Germinal center (tissue), 1 donor: Measurements from ENCODE around the gene NAALAD2.
"Not testable (repeated sequence)": the region's sequence is repeated elsewhere in the genome, so short reads cannot be mapped to it uniquely, and the experiment has no call there.

Experiments used
- DNase-seq: peaks from one replicate; pipeline ENCODE4 v3.0.0; 2012; ENCODE audit warnings: mixed read lengths, low spot score

Gene NAALAD2

DNA sequence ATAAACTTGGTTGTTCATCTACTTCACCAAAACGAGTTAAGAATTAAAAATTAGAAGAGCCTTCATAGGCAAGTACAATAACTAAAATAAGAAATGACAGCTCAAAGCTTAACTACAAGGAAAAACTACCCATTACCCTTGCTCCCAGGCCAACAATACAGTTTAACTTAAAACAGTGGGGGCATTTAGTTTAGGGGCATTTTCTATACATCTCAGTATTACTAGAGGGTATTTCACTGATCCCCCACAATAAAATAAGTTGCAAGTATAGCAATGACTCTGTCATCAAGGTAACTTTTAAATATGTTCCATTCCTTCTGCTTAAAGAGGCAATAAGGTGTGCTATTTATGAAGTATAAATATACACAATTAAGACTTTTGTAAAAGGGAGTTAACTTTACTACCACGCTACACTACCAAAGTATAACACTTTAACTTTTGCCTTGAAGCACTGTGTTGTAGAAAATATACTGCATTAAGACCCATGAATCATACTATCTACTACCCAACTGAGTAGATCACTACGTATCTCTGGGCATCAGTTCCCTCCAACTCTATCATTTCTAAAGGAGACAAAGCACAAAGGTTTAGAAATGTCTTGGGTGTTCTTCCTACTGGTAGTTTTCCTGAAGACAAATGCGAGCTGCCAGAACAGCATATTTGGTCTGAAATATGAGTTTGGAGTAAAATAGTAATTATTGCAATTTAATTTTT, 58.6 kb downstream of the NAALAD2 start:
- DNase-seq, result no peak

DNA sequence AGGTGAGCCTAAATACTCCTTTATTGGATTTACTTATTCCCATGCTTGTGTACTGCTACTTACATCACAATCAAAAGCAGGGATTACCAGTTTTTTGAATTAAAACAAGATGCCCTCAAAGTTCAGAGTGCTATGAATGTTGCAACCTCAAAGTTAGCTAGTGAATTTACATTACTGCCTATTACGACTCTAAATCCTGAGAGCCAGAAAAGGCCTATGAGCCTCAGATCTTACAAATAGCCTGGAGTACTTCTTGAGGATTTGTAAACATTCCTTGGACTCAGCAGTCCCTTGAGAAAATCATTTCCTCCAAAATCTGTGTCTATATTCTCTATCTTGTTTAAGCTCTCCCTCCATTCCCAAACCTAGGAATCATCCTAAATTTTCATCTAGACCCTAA, 62.9 kb downstream of the NAALAD2 start:
- no peak for DNase-seq

DNA sequence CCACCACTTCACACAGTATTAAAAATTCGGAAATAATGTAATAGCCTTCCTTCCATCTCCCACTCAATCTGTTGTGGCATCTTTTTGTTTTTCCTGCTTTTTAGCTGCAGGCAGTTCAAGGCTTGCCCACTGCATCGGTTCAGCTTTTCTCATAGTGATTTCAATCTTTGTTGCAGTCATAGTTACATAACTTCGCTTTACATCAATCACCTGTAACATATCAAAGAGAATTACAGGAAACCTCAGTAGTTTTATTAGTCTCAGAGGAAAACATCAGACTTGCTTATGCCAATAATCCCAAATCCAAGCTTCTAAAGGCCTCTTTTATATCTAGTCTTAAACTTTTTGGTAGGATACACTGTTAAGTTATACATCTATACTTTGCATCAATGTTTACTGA, 67.9 kb downstream of the NAALAD2 start:
- no peak for DNase-seq

DNA sequence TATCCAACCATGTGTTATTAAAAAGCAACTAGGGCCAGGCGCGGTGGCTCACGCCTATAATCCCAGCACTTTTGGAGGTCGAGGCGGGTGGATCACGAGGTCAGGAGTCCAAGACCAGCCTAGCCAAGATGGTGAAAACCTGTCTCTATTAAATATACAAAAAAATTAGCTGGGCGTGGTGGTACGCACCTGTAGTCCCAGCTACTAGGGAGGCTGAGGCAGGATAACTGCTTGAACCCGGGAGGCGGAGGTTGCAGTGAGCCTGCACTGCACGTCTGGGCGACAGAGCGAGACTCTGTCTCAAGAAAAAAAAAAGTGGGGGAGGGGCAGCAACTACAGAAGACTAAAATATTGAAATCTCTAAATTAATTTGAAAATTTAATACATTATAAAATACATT, 69.9 kb downstream of the NAALAD2 start:
- no peak for DNase-seq

DNA sequence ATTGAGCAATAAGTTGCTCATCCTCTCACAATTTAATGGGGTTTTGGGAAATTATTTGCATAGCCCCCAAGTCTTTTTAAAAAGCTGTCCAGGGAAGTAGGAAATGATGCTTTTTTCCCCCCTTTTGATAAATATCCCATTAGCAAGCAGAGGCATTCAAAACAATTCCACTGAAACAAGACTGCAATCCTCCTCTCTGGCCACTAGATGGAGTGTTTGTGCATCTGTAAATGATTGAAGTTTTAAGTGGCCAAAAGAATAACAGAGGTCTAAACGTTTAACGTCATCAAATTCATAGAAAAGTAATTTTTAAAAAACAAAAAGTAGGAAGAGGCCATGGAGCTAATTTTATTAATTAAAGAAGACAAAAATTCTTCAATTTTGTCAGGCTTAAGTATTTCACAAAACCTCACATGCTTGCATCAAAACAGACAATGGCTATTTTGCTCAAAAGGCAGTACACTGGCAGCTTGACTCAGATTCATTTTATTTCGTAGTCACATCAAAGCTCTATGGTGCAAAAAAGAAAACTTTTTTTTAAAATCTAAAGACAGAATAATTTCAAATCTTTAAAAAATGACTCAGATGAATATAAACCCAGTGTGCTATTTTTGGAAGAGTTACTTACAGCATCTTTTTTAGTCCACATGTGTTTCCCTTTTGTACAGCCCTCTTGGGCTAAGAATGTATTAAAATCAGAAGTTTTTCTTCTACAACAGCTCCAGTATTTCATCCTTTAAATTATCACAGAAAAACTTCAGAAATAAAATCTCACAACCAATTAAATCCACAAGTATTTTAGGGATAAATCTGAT, 70.6 kb downstream of the NAALAD2 start:
- peak; percentile 36 for DNase-seq

DNA sequence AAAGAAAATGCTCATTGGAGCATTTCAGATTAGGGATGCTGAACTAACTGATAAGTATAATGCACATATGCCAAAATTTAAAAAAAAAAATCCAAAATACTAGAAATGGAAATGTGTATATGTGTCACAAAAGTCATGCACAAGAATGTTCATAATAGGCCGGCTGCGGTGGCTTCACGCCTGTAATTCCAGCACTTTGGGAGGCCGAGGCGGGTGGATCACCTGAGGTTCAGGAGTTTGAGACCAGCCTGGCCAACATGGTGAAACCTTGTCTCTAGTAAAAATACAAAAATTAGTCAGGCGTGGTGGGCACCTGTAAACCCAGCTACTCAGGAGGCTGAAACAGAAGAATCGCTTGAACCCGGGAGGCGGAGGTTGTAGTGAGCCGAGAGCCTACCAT, 73.5 kb downstream of the NAALAD2 start:
- DNase-seq, result not testable (repeated sequence)

DNA sequence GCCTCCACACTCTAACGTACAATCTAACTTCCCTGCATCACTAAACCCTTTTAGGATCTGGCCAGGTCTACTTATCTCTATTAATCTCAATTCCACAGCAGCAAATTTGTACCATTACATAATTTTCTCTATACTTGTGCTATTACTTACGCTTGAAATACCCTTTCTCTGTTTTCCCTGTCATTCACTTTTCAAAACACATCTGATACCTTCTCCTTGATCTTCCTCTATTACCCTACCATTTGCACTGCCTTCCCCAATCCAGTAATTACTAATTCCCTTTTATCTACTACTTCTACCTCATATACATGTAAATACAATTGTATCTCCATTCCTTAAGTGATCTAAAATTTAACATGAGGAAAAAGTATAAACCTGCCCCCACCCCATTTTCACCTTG, 74.4 kb downstream of the NAALAD2 start:
- DNase-seq, result no peak

DNA sequence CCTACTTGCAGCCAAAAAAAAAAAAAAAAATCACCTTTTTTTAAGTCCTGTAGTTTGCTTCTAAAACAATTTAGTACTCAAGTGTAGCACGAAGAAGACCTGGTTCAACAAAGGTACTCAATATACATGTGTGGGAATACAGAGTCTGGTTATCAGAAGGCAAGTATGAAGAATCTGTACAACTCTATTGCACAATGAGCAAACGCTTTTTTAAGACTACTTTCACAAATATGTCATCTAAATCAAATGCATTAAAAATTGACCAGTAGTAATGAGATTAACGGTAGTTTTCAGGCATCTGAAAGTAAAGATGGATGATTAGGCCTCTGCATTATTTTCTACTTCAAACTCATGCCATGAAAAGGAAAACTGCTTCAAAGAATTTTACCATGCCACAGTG, 78.9 kb downstream of the NAALAD2 start:
- DNase-seq, result no peak

DNA sequence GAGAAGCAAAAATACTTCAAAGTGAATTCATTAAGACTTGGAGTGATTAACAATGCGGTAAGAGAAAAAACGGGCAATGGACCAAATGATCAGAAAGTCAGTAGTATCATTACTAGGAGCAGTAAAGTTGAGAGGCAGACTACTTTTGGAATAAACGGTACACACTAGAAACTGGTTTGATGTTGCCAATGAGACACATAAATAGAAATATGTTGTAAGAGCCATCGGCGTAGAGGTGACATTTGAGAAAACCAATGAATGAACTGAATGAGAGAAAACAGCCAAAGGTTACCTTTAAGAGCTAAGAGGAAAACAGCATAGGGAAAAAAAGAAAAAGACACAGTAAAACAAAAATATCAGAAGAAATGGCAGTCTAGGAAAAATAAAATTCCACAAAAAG, 82.1 kb downstream of the NAALAD2 start:
- no peak for DNase-seq

DNA sequence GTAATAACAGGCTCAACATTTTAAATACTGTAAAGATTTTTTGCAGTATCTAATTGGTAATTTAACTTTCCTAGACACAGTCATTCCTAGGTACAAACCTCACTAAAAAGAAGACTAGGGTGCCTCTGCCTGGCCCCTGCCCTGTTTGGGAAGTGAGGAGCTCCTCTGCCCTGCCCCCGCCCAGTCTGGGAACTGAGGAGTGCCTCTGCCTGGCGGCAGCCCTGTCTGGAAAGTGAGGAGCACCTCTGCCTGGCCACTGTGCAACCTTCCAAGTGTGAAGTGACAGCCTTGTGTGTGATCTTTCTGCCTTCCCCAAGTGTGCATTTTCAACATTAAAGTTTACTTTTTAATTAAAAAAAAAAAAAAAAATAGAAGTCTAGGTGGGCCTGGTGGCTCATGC, 84.1 kb downstream of the NAALAD2 start:
- DNase-seq, result no peak

DNA sequence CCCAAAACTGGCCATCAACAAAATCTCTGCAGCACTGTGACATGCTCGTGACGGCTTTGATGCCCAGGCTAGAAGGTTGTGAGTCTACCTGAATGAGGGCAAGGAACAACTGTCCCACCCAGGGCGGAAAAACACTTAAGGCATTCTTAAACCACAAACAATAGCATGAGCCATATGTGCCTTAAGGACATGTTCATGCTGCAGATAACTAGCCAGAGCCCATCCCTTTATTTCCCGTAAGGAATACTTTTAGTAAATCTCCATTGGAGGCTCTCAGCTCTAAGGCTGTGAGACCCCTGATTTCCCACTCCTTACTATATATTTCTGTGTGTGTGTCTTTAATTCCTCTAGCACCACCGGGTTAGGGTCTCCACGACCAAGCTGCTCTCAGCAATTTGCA, 85.0 kb downstream of the NAALAD2 start:
- no peak for DNase-seq

DNA sequence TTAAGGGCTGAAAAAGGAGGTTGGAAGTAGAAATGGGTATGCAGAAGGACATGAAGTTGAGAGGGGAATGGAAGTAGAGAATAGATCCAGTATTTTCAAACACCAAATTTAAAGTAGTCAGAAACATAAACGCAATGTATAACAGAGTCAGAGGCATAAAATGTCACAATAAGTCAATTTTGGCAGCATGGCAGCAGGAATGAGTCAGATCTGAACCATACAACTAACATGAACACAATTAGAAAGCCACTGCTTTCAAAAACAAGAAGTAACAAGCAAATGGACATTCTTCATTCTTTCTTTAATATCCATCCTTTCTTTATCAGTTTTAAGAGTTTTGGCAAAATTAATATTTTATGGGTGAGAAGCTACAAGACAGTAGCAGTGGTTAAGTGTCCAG, 85.9 kb downstream of the NAALAD2 start:
- DNase-seq, result no peak

DNA sequence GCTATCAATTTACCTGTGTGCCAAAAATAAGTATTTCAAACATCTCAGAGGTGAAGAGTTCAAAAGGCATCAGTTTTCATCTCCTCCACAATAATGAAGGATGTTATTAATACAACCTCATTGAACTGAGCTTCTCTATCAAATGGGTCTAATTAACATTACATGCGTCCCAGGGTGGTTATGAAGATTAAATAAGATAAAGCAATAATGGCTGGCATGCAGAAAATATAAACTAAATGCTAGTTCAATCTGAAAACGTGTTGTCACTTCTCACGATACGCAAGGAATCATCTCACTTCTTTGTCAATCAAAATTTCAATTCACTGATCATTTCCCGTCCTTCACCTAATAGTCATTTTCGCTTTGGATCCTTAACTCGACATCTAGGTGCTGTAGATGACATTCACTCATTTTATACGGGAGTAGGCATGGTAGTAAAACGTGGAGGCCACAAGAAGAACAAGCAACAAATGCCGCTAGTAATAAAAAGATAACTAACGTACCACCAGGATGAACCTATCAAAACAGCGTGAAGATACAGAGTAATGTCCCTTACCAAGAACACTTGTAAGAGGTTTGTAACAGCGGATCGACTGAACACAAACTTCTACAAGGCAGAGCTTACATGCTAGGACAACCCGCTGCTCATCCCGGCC, 87.5 kb downstream of the NAALAD2 start:
- DNase-seq, result peak; percentile 24

DNA sequence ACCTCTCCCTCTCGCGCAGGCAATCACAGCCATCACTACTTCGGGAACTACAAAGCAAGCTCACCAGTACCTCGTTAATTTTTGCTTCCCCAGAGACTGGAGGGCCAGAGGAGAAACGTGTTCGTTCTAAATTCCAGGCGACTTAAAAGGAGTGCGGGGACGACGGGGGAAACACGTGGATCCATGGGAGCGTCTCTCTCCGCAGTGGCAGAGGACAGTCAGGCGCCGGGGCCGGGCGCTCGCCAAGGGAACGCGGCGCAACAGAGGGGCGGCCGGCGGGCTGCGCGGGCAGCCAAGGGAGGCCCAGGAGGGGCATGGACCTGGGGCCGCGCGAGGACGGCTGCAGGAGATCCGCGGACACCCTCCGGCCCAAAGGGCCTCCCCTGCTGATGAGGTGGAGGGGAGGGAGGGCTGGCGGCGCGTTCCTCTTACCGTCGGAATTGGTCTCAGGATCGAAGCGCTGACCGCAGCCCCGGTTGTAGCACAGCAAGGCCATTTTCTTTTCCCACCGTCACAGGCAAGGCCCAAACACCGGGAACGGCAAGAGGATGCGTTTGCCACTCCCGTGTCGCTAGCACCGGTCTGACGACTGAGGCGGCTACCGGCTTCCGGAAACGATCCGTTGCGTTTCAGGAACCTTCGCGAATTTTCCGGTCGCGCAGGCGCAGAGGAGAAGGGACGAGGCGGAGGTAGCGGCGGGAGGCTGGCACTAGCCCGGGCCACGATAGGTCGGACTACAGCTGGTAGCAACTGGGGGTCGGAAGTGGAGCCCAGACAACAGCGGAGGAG, 88.2 kb downstream of the NAALAD2 start, which contains the start of gene CHORDC1:
CHORDC1 (minus strand) TSS at position 591 of the 789 bp plus-strand sequence; CDS start at position 496, 95 bp downstream.
- peak; percentile 92 for DNase-seq

DNA sequence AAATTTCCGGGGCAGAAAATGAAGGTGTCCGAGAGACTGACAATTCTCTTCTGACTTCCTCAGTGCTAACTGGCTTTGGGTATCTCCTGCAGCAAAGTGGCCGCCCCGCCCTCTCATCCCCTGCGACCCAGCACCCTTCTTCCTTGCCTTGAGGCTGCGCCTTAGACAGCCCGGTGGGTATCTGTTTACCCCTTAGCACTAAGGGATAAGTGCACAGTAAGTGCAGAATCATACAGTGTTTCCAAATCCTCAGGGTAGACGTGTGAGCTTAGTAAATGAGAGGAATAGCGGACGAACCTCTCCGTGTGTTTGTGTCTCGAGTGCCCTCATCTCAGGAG, 88.8 kb downstream of the NAALAD2 start:
- DNase-seq, result no peak

DNA sequence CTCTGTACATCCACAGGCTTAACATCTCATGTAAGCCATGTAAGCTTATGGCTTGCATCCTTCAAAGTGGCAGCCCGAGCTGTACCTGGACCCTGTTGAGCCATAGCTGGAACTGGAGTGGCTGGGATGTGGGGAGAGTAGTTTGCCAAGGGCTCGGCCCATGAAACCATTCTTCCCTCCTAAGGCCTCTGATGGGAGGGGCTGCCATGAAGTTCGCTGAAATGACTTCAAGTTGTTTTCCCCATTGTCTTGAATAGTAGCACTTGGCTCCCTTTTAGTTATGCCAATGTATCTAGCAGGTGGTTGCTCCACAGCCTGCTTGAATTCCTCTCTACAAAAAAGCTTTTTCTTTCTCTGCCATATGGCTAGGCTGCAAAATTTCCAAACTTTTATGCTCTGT, 93.6 kb downstream of the NAALAD2 start:
- DNase-seq, result no peak

DNA sequence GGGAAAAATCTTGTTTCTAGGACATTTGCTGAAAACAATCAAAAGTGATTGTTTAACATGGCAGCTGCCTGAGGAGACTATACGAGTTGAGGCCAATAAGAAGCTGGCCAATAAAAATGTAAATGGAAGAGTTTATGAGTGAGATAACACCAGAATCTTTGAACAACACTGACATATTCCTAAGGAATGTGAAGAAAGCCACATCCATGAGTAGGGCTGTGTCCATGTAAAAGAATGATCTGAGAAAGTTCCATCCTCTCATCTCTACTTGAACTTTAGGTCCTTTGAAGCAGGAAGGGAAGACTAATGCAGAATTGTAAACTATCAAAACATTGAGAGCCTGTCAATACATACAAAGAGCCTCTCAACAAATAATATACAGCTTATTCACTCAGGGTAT, 95.3 kb downstream of the NAALAD2 start:
- DNase-seq, result no peak

DNA sequence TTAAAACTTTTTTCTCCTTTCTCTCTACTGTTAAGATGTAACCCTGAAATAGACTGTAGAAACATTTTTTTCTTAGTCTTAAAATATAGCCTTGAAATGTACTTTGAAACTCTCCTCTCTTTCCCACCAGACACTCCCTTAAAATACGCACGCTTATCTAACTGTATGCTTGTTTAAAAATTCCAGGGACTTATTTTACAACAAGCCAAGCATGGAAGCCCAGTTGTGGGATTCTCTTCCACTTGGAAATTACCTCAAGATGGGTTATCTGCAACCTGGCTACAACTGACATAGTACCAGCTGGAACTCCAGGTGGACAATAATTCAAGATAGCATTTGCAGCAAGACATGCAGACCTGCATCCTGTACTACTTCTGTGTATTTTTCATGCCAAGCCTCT, 100.5 kb downstream of the NAALAD2 start:
- no peak for DNase-seq

DNA sequence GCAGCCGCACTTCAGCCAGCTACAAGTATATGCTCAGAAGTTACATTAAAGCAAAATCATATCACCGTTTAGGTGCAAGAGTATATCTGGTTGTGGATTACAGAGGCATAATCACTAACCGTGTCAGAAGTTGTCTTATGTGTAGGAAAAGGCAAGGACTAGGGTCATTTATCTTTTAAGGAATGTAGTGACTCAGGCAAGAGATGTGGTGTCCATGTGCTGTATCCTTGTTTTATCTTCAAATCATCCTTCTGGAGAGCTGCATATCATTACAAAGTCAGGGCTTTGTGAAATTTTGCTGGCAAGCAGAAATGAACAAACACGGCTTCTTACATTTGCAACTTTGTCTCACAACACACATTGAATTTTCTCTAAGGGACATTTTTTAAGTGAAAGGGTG, 101.1 kb downstream of the NAALAD2 start:
- DNase-seq, result no peak

DNA sequence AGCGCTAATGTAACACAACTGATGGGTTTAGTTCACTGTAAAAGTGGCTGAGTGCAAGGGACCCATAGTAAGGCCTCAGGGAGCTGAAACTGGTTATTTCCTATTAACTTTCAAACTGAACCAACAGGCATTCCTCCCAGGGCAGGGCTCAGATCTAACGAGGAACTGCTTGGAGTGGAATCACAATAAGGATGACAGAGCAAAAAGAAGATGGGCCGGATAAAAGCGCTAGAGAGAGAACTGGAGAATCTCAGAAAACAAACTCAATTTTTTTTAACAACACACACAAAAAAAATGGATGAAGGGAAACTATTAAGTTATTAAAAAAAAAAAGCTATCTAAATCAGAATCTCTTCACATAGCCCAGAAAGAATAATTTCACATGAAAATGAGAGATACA, 102.5 kb downstream of the NAALAD2 start:
- no peak for DNase-seq

DNA sequence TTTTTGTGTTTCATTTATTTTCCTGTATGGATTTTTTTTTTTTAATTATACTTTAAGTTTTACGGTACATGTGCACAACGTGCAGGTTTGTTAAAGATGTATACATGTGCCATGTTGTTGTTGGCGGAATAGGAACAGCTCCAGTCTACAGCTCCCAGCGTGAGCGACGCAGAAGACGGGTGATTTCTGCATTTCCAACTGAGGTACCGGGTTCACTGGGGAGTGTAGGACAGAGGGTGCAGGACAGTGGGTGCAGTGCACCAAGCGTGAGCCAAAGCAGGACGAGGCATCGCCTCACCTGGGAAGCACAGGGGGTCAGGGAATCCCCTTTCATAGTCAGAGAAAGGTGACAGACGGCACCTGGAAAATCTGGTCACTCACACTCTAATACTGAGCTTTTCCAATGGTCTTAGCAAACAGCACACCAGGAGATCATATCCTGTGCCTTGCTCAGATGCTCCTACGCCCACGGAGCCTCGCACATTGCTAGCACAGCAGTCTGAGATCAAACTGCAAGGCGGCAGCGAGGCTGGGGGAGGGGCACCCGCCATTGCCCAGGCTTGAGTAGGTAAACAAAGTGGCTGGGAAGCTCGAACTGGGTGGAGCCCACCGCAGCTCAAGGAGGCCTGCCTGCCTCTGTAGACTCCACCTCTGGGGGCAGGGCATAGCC, 105.6 kb downstream of the NAALAD2 start:
- not testable (repeated sequence) for DNase-seq

DNA sequence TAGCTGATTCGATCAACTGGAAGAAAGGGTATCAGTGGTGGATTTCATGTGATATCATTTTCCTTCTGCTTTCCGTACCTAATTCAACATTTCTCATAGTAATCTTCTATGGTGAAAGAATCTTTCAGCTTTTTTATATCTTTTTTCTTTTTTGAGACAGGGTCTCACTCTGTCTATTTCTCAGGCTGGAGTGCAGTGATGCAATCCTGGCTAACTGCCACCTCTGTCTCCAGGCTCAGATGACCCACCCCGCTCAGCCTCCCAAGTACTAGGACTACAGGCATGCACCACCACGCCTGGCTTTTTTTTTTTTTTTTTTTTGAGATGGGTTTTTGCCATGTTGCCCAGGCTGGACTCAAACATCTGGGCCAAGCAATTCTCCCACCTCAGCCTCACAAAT, 107.0 kb downstream of the NAALAD2 start:
- DNase-seq, result no peak
